H9 (cell line): ENCODE measurements around the gene MTRR. TPM values are rescaled to one million over a fixed set of nuclear protein-coding genes. Genes with fewer than 3 reads are reported as not detected.

Source experiments
- DNase-seq: peaks from one replicate; pipeline ENCODE4 v3.0.0-alpha.2; 2017
- H2AFZ ChIP-seq: one replicate; pipeline ENCODE4 v1.6.1; 2013; ENCODE audit warnings: mild to moderate bottlenecking, low read length, control low read depth, moderate library complexity
- H2AK5ac ChIP-seq: 2 replicates; pipeline ENCODE4 v1.6.1; 2013; ENCODE audit warnings: low read length, control low read depth, mixed read lengths; ENCODE audit not compliant: insufficient read length
- H2BK120ac ChIP-seq: one replicate; pipeline ENCODE4 v1.6.1; 2013; ENCODE audit warnings: low read depth, mild to moderate bottlenecking, low read length, control low read depth, inconsistent platforms; ENCODE audit not compliant: poor library complexity, severe bottlenecking
- H2BK12ac ChIP-seq: 2 replicates; pipeline ENCODE4 v1.6.1; 2013; ENCODE audit warnings: low read length, control low read depth, mixed read lengths, low read depth; ENCODE audit not compliant: insufficient read length
- H2BK15ac ChIP-seq: 2 replicates; pipeline ENCODE4 v1.6.1; 2013; ENCODE audit warnings: low read depth, low read length, control low read depth
- H2BK20ac ChIP-seq: one replicate; pipeline ENCODE4 v1.6.1; 2013; ENCODE audit warnings: low read depth, mild to moderate bottlenecking, low read length, control low read depth, inconsistent platforms; ENCODE audit not compliant: poor library complexity, severe bottlenecking
- H2BK5ac ChIP-seq: 2 replicates; pipeline ENCODE4 v1.6.1; 2013; ENCODE audit warnings: low read length, control low read depth, mixed read lengths; ENCODE audit not compliant: insufficient read length
- H3K14ac ChIP-seq: 2 replicates; pipeline ENCODE4 v1.6.1; 2013; ENCODE audit warnings: low read length, control low read depth; ENCODE audit not compliant: insufficient read depth
- H3K18ac ChIP-seq: 2 replicates; pipeline ENCODE4 v1.6.1; 2013; ENCODE audit warnings: low read depth, mild to moderate bottlenecking, mixed read lengths, low read length, control low read depth; ENCODE audit not compliant: insufficient read length
- H3K23ac ChIP-seq: 2 replicates; pipeline ENCODE4 v1.6.1; 2013; ENCODE audit warnings: low read length, control low read depth, mixed read lengths, low read depth; ENCODE audit not compliant: insufficient read length
- H3K23me2 ChIP-seq: 2 replicates; pipeline ENCODE4 v1.6.1; 2013; ENCODE audit warnings: low read depth, mild to moderate bottlenecking, mixed read lengths, low read length, control low read depth; ENCODE audit not compliant: insufficient read length, poor library complexity, severe bottlenecking
- H3K27ac ChIP-seq: 2 replicates; pipeline ENCODE4 v1.5.1; 2013; ENCODE audit warnings: low read length, control low read depth, mixed read lengths, low read depth; ENCODE audit not compliant: insufficient read length
- H3K27me3 ChIP-seq: 2 replicates; pipeline ENCODE4 v1.6.1; 2013; ENCODE audit warnings: low read length, control low read depth, inconsistent platforms; ENCODE audit not compliant: insufficient read depth
- H3K4ac ChIP-seq: 2 replicates; pipeline ENCODE4 v1.6.1; 2013; ENCODE audit warnings: low read depth, mild to moderate bottlenecking, control low read depth, inconsistent platforms, low read length, moderate library complexity
- H3K4me1 ChIP-seq: 2 replicates; pipeline ENCODE4 v1.6.1; 2013; ENCODE audit warnings: low read length, control low read depth, inconsistent platforms; ENCODE audit not compliant: insufficient read depth
- H3K4me2 ChIP-seq: 2 replicates; pipeline ENCODE4 v1.6.1; 2013; ENCODE audit warnings: low read length, control low read depth, mixed read lengths; ENCODE audit not compliant: insufficient read length, insufficient read depth
- H3K56ac ChIP-seq: 2 replicates; pipeline ENCODE4 v1.6.1; 2013; ENCODE audit warnings: low read depth, mild to moderate bottlenecking, mixed read lengths, low read length, control low read depth; ENCODE audit not compliant: insufficient read length
- H3K79me1 ChIP-seq: 2 replicates; pipeline ENCODE4 v1.6.1; 2013; ENCODE audit warnings: low read depth, mild to moderate bottlenecking, moderate library complexity, low read length, control low read depth, inconsistent platforms; ENCODE audit not compliant: insufficient read depth, poor library complexity, severe bottlenecking
- H3K79me2 ChIP-seq: 2 replicates; pipeline ENCODE4 v1.6.1; 2013; ENCODE audit warnings: low read length, control low read depth, inconsistent platforms; ENCODE audit not compliant: insufficient read depth
- H3K9ac ChIP-seq: 2 replicates; pipeline ENCODE4 v1.6.1; 2013; ENCODE audit warnings: low read length, control low read depth, mixed read lengths; ENCODE audit not compliant: insufficient read length; ENCODE audit errors: extremely low read depth
- H3K9me3 ChIP-seq: one replicate; pipeline ENCODE4 v1.6.1; 2013; ENCODE audit warnings: low read depth, low read length, inconsistent platforms; ENCODE audit not compliant: control insufficient read depth
- H3T11ph ChIP-seq: one replicate; pipeline ENCODE4 v1.6.1; 2013; ENCODE audit warnings: mild to moderate bottlenecking, low read length, control low read depth, inconsistent platforms
- H4K20me1 ChIP-seq: one replicate; pipeline ENCODE4 v1.6.1; 2013; ENCODE audit not compliant: control insufficient read depth, insufficient read length, insufficient read depth
- H4K5ac ChIP-seq: 2 replicates; pipeline ENCODE4 v1.6.1; 2013; ENCODE audit warnings: low read depth, mild to moderate bottlenecking, mixed read lengths, low read length, control low read depth; ENCODE audit not compliant: insufficient read length
- H4K8ac ChIP-seq: replicated peaks from 2 replicates; pipeline ENCODE4 v1.6.1; 2013; ENCODE audit warnings: low read length, control low read depth, mixed read lengths, low read depth; ENCODE audit not compliant: insufficient read length
- H4K91ac ChIP-seq: 2 replicates; pipeline ENCODE4 v1.6.1; 2013; ENCODE audit warnings: low read depth, mild to moderate bottlenecking, moderate library complexity, mixed read lengths, low read length, control low read depth; ENCODE audit not compliant: insufficient read length
- H3K27ac Mint-ChIP-seq, 3 experiments: 2 replicates in 2 of 3; 3 replicates in 1 of 3; pipeline ENCODE4 v1.8.0; 2020 to 2021; ENCODE audit warnings: mixed read lengths in 3 of 3, mild to moderate bottlenecking in 1 of 3, moderate library complexity in 1 of 3
- H3K27me3 Mint-ChIP-seq: 2 replicates; pipeline ENCODE4 v1.8.0; 2021; ENCODE audit warnings: low read depth, mild to moderate bottlenecking, moderate library complexity, mixed read lengths
- H3K36me3 Mint-ChIP-seq, 3 experiments: 2 replicates in 2 of 3; 3 replicates in 1 of 3; pipeline ENCODE4 v1.8.0; 2020 to 2021; ENCODE audit warnings: low read depth in 3 of 3, mixed read lengths in 3 of 3; ENCODE audit not compliant: insufficient read depth in 1 of 3
- H3K4me1 Mint-ChIP-seq, 2 experiments: 2 replicates each; pipeline ENCODE4 v1.8.0; 2020; ENCODE audit warnings: mixed read lengths in 2 of 2
- H3K4me3 Mint-ChIP-seq, 2 experiments: 2 replicates in 1 of 2; 3 replicates in 1 of 2; pipeline ENCODE4 v1.8.0; 2020 to 2021; ENCODE audit warnings: mild to moderate bottlenecking in 2 of 2, mixed read lengths in 2 of 2, moderate library complexity in 1 of 2
- H3K9me3 Mint-ChIP-seq, 2 experiments: 2 replicates in 1 of 2; 3 replicates in 1 of 2; pipeline ENCODE4 v1.8.0; 2020; ENCODE audit warnings: mild to moderate bottlenecking in 2 of 2, mixed read lengths in 2 of 2, moderate library complexity in 1 of 2
- CTCF ChIP-seq: fragments of 200-600 bp; sonication (generic); conservative IDR thresholded peaks from 3 replicates; pipeline ENCODE4 v1.8.0; 2021; ENCODE audit warnings: antibody characterized with exemption, mild to moderate bottlenecking
- WGBS: extraction: QIAGEN DNeasy Blood & Tissue Kit; methylation state at CpG from one replicate; pipeline ENCODE4 v1.1.7; 2013; ENCODE audit warnings: missing lambda C conversion rate, low lambda C conversion rate, mixed read lengths; ENCODE audit not compliant: insufficient read length; ENCODE audit errors: extremely low coverage; 5-methylcytosine and 5-hydroxymethylcytosine counted together
- total RNA-seq: library from RNA; stranded (reverse); gene quantifications from 2 replicates; pipeline ENCODE4 v1.2.1, GENCODE V29; 2021

The MTRR gene
- total RNA-seq, 1 experiment from 2014 or later: 66.0 TPM

DNA sequence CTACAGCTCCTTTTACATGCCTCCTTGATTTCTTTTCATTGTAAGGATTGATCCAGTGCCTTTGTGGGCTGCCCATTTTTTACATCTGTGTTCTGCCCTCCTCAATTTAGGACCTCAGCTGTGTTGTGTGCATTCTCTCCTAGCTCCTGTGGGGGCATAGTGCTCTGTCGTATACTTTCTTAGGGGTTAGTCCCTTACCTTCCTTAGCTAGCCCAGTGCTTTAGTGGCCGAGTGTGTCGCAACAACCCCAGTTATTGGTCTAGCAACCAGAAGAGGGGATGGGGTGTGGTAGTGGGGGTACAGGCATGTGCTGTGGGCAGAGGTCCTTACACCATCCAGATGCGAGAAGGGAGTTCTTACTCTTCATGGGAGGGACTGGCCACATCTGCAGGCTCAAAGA, 12.1 kb downstream of the MTRR start:
- Histone ChIP-seq H3K23me2 (no peaks in the 10 kb centered on the region), H4K5ac (no peak overlapping the region), H3K79me1 (no peaks in the 10 kb centered on the region), H3K27ac (no peak overlapping the region), H4K91ac (no peak overlapping the region), H3K23ac (no peak overlapping the region), H2AFZ (no peak overlapping the region), H3K4me2 (no peak overlapping the region), H2AK5ac (no peak overlapping the region), H3T11ph (no peak overlapping the region), H2BK5ac (no peak overlapping the region), H3K9me3 (no peaks in the 10 kb centered on the region), H2BK20ac (no peak overlapping the region), H4K8ac (no peak overlapping the region), H3K4ac (no peak overlapping the region), H3K4me1 (no peaks in the 10 kb centered on the region), H3K9ac (no peak overlapping the region), H2BK15ac (no peak overlapping the region), H3K14ac (no peak overlapping the region), H3K27me3 (no peaks in the 10 kb centered on the region), H3K18ac (no peak overlapping the region), H2BK120ac (no peak overlapping the region), H3K79me2 (no peaks in the 10 kb centered on the region), H4K20me1 (no peaks in the 10 kb centered on the region), H2BK12ac (no peak overlapping the region), H3K56ac (no peak overlapping the region)
- Mint-ChIP-seq H3K27me3 (no peaks in the 10 kb centered on the region), H3K4me3 (no peak overlapping the region), H3K36me3 (peaks cover 34 to 82% (median 74%) of the 10 kb centered on the region in 3 experiments), H3K4me1 (no peaks in the 10 kb centered on the region), H3K27ac (0 out of 7 replicates have a peak overlapping the region, but pooled peaks of 1 of the 3 experiments have one; percentile 49), H3K9me3 (no peaks in the 10 kb centered on the region)
- 0 out of 3 replicates have a peak, but pooled peaks have one; percentile 18 for TF ChIP-seq CTCF
- DNase-seq: no peak
- no CpG with 5 or more reads among the region's 4 CpGs for WGBS
